HTR-8/SVneo (cell line): Measurements from ENCODE around the gene CFAP97D2.
"Not testable (repeated sequence)": the region's sequence is repeated elsewhere in the genome, so short reads cannot be mapped to it uniquely, and the experiment has no call there.

Experiments used
- DNase-seq: peaks from one replicate; pipeline ENCODE4 v3.0.0; 2011; ENCODE audit warnings: low spot score, mixed read lengths; ENCODE audit not compliant: insufficient read length
- FAIRE-seq: peaks from 2 replicates; lab custom pipeline; 2011; peaks lifted over from hg19 to GRCh38; lab: Jason Lieb, UNC

CFAP97D2 gene

DNA sequence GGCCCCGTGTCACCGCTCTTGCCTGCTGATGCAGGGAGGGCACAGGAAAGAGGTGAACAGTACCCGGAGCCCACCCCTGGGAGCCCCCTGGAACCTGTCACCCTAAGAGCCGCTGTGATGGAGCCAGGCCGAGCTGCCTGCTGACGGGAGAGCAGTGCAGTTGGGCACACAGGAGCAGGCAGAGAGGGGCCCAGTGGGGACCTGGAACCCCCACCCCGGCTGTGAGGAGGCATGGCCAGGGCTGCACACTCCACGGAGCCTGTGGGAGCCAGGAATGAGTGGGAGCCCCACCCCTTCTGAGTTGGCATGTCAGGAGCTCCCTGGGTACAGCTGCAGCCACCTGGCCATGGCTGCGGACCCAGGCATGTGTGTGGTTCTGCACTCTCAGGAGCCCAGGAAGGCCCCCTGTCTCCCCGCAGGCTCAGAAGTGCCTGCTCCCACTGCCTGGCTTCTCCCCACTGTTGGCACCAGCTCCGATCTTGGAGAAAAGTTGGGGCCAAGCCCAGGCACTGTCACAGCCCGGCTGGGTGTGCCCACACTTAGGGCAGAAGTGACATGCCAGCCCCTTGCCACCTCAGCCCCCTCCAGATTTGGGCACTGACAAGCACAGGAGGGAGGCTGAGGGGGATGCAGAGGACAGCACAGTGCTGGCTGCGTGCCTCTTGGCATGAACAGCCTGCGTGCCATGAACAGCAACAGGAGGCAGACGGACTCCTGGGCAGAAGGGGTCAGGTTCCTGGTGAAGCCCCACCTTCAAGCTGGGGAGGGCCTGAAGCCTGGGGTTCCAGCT lies 6.3 kb downstream of the CFAP97D2 start:
- FAIRE-seq (no peak), DNase-seq (no peak)

DNA sequence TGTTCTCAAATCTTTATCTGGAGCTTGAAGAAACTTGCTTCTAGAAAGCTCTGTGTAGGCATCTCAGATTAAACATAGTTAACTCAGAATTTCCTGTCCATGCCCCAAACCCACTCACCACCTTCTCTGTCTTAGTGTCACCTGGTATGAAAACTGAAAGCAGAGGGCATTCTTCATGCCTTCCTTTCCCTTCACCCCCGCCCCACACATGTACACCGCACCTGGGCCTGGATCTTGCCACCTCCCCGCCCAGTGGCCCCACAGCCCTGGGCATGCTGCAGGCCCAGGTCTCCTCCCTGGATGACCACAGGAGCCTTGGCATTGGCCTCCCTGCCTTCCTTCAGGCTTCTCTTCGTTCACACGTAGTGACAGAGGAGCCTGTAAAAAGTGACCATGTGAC lies 15.8 kb downstream of the CFAP97D2 start:
- no peak for DNase-seq
- no peak for FAIRE-seq

DNA sequence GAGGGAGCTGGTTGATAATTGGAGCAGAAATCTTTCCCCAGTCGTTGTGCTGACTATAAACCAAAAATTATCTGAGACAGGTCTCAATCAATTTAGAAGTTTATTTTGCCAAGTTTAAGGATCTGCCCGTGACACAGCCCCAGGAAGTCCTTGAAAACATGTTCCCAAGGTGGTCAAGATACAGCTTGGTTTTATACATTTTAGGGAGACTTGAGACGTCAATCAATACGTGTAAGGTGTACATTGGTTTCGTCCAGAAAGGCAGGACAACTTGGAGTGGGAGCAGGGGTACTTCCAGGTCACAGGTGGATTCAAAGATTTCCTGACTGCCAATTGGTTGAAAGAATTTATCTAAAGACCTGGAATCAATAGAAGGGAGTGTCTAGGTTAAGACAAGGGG lies 17.6 kb downstream of the CFAP97D2 start:
- DNase-seq (no peak), FAIRE-seq (no peak)

DNA sequence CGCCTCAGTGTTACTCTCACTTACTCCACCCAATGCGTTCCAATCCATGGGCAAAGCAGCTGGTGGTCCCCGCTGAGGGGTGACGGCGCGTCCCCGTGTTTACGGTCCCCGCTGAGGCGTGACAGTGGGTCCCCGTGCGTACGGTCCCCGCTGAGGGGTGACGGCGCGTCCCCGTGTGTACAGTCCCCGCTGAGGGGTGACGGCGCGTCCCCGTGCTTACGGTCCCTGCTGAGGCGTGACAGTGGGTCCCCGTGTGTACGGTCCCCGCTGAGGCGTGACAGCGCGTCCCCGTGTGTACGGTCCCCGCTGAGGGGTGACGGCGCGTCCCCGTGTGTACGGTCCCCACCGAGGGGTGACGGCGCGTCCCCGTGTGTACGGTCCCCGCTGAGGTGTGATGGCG lies 19.5 kb downstream of the CFAP97D2 start:
- FAIRE-seq, result no peak

DNA sequence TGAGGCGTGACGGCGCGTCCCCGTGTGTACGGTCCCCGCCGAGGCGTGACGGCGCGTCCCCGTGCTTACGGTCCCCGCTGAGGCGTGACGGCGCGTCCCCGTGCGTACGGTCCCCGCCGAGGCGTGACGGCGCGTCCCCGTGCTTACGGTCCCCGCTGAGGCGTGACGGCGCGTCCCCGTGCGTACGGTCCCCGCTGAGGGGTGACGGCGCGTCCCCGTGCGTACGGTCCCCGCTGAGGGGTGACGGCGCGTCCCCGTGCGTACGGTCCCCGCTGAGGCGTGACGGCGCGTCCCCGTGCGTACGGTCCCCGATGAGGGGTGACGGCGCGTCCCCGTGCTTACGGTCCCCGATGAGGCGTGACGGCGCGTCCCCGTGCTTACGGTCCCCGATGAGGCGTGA lies 20.5 kb downstream of the CFAP97D2 start:
- FAIRE-seq, DNase-seq: not testable (repeated sequence)

More for the DNA sequence above, 19.5 kb downstream of the CFAP97D2 start:
- DNase-seq, result no peak

DNA sequence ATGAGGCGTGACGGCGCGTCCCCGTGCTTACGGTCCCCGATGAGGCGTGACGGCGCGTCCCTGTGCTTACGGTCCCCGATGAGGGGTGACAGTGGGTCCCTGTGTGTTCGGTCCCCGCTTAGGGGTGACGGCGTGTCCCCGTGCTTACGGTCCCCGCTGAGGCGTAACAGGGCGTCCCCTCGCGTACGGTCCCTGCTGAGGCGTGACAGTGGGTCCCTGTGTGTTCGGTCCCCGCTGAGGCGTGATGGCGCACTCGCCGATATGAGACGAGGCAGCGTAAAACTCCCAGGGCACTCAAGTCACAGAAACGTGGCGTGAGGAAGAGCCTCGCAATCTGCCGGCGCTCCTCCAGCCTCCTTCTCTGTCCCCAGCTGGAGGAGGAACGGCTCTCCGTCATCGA lies 20.9 kb downstream of the CFAP97D2 start:
- FAIRE-seq, result no peak
- DNase-seq, result no peak

DNA sequence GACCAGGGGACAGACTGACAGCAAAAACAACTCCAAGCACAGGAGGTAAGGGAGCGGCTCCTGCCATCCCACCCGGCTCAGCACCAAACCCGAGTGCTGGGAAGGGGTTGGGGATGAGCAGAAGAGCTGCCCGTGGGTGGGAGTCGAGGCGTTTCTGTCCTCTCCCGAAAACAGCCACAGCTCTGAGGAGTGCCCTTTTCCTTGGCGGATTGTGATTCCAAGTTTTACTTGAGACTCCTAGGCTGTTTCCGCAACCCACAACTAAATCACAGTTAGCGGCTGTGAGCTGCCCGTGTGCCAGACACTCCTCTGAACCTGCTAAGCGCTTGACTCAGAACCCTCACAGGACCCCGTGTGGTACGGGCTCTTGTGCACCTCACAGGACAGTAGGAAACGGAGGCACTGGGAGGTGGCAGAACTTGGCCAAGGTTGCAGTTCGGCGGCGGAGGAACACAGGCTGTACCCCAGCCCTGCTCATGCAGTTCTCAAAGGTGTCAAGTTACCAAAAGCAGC lies 21.4 kb downstream of the CFAP97D2 start:
- FAIRE-seq, result no peak
- no peak for DNase-seq

DNA sequence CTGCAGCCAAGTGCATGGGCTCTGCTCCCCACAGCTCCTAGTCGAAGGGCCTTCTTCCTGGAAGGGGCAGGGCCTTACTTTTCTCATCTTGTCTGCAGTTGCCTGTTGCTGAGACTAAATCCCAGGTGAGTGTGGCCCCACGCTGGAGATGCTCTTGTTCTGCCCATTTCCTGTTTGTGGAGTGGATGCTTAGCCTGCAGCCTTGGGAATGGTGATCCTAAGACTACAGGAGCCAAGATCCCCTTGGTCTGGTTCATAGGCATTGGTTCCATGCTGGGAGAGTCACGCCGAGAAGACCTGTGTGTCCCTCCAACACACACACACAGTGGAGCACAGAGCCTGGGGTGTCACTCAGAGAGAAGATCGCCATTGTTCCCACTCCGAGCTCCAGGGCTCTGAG lies 23.5 kb downstream of the CFAP97D2 start:
- no peak for FAIRE-seq
- no peak for DNase-seq

DNA sequence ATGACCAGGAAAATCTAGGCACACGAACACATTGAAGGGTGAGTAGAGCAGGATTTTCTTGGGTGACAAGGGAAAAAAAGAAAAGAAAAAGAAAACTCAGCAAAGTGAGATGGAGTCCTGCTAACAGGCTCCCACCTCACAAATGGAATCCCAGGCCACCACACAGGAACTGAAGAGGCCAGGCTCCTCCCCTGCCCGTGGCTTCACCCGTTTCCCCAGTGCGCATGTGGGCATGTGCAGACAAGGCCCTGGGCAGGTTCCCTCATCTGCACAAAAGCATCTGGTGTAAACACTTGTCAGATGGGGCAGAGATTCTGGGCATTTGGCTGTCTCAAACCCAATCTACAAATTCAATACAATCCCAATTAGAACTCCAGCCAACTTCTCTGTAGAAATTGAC lies 24.5 kb downstream of the CFAP97D2 start:
- no peak for DNase-seq
- FAIRE-seq, result no peak

DNA sequence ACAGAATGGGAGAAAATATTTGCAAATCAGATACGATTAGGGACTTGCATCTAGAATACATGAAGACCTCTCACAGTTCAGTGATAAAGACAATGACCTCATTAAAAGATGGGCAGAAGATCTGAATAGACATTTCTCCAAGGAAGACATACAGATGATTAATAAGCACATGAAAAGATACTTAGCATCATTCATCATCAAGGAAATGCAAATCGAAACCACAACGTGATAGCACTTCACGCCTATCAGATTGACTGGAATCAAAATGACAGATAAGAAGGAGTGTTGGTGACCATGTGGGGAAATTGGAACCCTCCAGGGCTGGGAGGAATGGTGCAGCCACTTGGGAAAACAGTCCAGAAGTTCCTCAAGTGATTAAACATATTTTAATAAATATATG lies 25.8 kb downstream of the CFAP97D2 start:
- FAIRE-seq, result no peak
- DNase-seq, result no peak

DNA sequence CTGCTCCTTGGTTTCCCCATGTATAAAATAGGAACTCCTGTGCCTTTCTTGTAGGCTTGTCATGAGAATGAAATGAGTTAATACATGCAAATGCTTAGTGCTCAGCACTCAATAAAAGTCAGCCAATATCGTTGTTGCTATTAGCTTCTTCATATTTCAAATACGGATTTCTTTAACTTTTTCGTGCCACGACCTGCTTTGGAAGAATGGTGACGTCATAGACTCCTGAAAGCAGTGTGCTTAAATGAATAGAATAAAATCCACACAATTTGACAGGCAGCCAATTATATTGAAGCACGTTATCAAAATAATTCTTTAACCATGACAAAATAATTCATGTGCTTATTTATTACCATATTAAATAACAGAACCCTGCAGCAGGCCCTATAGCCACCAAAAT lies 29.1 kb downstream of the CFAP97D2 start:
- no peak for FAIRE-seq
- no peak for DNase-seq

DNA sequence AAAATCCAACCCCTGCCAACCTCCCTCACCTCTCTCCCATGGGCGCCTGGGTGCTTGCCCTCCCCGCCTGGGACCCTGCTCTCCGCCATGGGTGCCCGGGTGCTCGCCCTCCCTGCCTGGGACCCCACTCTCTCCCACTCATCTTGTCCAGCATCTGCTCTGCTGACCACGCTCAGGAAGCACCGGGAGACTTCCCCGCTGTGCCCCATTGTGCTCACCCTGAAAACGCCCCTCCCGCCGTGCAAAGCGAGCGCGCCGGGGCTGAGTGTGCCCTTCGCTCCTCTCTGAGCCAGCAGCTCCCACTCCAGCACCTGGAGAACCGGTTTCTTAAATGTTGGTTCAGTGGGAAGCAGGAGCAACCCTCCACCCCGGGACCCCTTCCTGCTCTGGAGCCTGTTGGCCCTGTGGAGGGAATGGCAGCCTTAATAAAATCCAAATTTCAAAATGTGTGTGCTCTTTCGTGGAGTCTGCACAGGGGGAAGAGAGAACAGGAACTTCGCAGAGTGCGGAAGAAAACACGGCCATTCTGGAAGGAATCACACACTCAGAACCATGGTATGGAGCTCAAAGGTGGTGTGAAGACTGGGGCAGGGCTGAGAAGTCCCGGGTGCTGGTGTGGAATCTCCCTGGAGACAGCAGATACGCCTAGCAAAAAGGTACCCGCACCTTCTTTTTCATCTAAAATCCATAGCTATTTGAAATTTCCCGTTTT lies 32.5 kb downstream of the CFAP97D2 start:
- DNase-seq, result no peak
- no peak for FAIRE-seq

DNA sequence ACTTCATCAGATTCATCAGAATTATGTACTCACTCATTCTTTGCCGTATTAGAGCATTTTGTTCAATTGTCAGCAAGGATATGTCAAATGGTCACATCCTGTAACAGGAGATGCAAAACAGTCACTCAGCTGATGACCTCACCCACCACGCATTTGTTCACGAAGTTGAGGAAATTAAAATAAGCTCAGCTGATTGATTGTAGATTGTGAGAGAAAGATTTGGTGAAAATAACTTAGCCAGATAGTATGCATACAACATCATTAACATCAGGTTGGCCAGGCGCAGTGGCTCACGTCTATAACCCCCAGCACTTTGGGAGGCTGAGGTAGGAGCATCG lies 33.1 kb downstream of the CFAP97D2 start:
- peak; percentile 22 for DNase-seq
- peak; percentile 68 for FAIRE-seq

DNA sequence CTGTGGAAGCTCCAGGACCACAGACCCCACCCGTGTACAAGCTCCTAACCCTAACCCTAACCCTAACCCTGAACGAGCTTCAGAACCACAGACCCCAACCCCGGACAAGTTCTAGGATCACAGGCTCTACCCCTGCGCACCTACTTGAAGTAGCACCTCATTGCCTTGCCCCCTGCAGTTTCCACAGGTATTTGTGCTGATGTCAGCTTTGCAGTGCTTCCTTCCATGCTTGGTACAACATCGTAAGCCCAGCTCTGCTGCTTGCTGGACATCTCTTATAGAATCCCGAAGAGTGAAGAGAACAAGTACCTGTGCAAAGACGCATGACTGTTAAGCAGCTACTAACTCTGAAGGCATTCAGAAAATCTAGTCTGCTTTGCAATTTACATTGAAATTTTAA lies 34.9 kb downstream of the CFAP97D2 start:
- DNase-seq (no peak), FAIRE-seq (no peak)

DNA sequence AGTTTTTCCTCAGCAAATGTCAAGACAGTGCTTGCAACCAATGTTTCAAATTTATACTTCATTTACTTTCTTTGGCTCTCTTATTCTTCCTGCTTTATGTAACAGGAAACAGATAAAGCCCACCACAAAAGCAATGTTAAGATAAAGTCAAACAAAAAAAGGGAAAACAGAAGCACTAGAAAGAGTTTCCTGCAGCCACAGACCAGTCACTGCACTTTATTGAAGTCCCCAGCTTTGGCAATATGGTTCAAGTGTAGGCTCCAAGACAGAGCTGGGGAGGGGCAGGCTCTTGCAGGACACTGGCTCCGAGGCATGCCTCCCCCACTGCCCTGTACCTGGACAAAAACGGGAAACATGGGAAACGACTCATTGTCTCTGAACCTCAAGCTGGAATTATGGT lies 40.3 kb downstream of the CFAP97D2 start:
- no peak for FAIRE-seq
- no peak for DNase-seq

DNA sequence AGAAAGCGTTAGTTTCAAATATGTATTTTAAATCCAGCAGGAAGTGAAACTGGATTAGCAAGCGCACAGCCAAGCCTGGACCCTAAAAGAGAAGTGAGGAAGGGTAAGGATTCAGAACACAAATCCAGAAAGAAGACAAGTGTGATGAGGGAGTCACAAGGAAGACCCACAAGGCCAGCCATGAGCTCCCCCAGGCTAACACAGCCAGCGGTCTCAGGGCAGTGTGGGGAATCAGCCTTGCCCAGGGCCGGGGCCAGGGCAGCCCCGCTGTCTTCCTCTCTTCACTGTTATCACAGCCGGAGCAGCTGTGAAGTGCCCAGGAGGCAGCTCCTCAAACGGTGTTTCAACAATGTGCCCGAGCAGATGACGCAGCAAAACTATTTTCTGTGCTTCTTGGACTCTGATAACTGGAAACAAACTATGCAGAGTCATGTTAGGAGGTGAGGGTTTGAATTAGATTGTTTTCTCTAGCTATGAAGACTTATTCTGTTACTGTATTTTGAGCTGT lies 43.5 kb downstream of the CFAP97D2 start:
- FAIRE-seq (no peak), DNase-seq (no peak)

DNA sequence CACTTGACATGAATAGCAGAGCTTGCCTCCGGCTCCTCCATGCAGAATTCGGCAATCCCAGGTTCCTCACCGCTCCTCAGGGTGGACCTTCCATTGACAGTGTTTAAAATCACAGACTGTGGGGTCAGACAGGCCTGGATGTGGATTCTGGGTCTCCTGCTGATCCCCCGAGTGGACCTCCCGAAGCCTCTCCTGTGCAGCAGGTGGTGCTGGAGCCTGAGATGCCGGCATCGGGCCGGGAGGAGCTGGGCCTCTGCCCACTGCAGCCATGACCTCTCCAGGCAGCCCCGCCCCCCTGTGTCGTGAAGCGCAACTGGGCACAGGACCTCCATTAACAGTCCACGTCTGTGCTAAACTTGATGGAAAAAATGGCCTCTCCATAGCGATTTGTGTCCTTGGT lies 45.1 kb downstream of the CFAP97D2 start:
- FAIRE-seq, result no peak
- no peak for DNase-seq

DNA sequence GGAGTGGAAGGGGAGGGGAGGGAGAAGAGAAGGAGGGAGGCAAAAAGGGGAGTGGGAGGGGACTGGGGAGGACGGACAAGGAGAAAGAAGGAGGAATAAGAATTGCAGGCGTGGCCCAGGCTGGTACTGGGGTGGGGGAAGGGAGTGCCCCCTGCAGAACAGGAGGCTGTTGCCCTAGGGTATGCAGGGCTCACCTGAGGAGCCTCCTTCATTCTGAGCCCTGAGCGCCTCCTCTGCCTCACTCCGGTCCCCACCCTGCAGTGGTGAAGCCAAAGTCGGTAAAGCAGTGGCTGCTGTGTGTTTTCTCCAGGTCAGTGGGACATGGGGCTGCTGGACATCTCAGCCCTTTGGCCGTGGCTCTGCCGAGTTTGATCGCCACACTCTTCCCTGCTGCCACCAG lies 46.6 kb downstream of the CFAP97D2 start:
- DNase-seq, result no peak
- no peak for FAIRE-seq

DNA sequence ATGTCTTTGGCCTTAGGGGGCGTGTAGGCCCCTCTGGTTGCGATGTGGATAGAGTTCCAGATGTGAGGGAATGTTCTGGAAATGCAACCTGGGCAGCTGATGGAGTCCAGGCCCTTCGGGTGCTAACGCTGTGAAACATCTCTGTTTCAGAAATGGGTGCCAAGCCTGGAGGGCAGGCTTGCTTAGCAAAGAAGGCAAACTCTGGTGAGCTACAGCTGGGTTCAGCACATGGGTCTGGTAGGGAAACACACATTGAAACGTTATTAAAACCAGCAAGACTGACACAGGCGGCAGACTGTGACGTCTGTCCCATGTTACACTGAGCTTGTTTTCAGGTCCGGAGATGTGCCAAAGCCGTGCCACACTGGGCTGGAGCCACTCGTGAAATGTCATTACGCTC lies 47.0 kb downstream of the CFAP97D2 start:
- DNase-seq (no peak), FAIRE-seq (no peak)

DNA sequence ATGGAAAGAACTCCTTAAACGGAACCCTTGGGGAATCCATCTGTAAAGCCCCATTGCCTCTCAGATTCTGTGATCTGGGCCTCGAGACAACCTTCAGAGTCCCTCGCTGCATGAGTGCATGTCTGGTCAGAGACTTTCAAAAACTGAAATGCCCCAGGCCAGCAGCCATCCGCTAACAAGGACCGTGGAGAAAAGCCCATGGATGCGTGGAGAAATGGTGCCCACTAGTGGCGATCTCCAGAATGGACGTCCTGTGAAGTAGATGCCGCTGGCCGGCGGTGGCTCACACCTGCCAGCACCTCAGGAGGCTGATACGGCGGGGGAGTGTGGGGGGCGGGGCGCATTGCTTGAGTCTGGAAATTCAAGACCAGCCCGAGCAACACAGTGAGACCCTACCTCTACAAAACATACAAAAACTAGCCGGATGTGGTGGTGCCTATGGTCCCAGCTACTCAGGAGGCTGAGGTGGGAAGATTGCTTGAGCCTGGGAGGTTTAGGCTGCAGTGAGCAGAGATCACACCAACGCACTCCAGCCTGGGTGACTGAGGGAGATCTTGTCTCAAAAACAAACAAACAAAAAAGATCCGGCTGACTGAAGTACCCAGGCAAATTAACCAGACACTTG lies 47.8 kb downstream of the CFAP97D2 start:
- peak; percentile 66 for DNase-seq
- no peak for FAIRE-seq

DNA sequence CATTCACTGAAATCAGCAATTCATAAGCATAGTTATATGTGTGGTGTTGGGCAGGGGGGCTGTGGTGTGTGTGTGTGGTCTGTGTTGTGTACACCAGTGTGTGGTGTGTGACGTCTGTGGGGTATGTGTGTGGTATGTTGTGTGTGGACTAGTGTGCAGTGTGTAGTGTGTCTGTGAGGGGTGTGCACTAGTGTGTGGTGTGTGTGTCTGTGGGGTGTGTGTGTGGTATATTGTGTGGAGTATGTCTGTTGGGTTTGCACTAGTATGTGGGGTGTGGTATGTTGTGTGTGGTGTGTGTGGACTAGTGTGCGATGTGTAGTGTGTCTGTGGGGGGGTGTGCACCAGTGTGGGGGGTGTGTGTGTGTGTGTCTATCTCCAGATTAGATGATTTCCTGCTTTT lies 48.5 kb downstream of the CFAP97D2 start:
- FAIRE-seq (peak; percentile 51), DNase-seq (no peak)
